HG02798 (cell line): ENCODE measurements around the gene BAIAP2L1.

Experiments used
- ATAC-seq: cut with Tn5 transposase; IDR thresholded peaks from one replicate; pipeline ENCODE4 v1.9.1; 2021; ENCODE audit warnings: mild to moderate bottlenecking; ENCODE audit not compliant: unreplicated experiment, poor library complexity

Gene BAIAP2L1

DNA sequence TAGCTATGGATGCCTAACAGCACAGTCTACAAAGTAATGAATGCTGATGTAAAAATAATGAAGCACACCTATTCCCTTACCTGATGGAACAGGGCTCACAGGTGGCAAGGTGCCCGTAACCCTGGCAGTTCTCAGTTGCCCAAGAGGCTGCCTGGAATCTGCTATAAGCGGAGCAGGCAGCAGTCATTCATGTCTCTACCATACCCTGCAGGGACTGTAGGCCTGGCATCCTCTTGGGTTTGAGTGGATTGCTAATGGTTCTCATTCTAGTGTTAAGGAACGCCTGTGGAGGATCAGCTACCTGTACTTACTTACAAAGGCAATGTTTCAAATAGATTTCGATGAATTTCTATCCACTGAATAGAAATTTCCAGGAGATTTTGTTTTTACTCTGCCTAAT, 38.4 kb downstream of the BAIAP2L1 start:
- ATAC-seq = no peak

DNA sequence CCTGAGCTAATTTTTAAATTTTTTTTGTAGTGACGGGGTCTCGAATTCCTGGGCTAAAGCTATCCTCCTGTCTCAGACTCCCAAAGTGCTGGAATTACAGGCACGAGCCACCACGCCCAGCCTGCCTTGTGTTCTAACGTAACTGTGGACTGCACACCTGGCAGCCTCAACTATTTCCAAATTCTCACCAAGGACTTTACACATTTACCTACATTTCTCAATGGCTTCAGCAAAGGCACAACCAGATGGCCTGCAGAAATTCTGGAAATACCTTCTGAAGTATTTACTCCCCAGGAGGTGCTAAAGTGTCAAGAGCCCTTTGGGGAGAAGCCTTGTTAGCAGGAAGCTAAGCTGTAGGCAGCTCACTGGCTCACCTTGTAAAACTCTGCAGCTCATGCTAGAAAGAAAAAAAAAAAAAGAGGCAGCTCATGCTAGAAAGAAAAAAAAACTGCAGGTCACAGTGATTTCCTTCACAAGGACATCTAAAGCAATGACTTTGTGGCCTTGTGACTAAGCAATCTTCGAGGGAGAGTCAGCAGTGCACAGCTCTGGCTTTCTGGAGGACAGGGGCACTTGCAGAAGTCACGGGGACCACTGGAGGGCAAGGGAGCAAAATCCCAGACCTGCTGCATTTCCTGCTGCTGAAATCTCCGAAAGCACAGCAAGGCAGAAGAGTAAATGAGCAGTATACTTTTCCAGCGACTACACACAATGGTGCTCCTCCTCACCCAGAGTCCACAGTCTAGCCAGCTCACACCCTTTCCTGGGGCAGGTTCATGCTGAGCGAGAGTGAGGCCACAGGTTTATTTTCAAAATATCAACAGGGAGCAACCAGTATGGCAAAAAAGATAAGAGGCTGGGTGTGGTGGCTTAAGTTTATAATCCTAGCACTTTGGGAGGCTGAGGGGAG, 40.4 kb downstream of the BAIAP2L1 start:
- ATAC-seq = no peak

DNA sequence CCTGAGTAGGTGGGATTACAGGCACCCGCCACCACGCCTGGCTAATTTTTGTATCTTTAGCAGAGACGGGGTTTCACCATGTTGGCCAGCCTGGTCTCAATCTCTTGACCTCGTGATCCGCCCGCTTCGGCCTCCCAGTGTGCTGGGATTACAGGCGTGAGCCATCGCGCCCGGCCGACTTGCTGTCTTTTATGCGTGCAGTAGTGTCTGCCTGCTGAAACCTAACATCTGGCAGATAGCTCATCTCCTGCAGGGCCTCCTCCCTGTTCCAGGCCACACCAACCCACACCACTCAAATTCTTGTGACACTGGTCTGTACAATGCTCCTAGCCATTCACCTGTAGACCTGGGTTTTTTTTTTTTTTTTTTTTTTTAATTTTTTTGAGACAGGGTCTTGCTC, 41.5 kb downstream of the BAIAP2L1 start:
- no peak for ATAC-seq

DNA sequence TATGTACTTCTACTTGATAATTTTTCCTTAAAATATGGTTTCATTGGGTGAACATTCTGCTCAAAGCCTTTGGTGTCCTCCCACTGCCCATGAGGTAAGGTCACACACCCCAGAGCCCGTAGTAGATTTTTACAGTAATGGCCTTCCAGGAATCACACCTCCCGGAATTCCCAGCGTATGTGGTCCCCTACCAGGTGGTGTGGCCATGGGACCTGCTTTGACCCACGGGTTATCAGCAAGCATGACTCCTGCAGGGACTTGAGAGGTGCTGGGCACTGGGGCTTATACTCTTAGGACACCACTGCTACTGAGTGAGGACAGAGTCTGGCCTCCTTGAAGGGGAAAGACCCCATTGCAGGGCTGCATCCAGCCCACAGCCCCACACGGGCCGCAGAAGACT, 42.2 kb downstream of the BAIAP2L1 start:
- no peak for ATAC-seq

DNA sequence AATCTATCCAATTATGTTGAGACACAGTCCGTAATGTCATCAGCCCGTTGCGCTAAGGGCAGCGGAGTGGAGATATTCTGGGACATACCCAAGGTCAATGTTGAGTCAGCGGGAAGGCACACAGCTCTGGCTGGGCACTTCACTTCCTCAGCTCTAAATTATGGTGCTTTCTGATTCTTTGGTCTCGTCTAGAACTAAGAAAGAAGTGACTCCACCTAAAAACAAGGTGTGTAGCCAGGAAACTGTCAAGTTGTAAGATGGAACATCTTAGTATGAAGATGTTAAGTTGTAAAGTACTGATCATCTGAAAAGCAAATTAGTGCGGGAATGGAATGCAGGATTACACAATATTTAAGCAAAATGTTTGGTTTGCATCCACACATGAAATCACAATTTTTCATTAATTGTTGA, 43.1 kb downstream of the BAIAP2L1 start:
- ATAC-seq = no peak

DNA sequence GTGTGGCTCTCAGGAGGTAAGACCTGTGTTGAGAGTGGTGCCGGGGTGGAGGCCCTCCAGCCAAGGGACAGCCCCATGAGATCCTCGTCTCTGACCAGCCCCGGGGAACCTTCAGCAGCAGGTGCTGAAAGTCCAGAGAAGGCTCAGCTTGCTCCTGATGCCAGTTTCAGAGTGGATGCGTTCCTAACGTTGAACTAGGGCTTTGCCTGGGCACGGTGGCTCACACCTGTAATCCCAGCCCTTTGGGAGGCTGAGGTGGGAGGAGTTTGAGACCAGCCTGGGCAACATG, 45.7 kb downstream of the BAIAP2L1 start:
- no peak for ATAC-seq

DNA sequence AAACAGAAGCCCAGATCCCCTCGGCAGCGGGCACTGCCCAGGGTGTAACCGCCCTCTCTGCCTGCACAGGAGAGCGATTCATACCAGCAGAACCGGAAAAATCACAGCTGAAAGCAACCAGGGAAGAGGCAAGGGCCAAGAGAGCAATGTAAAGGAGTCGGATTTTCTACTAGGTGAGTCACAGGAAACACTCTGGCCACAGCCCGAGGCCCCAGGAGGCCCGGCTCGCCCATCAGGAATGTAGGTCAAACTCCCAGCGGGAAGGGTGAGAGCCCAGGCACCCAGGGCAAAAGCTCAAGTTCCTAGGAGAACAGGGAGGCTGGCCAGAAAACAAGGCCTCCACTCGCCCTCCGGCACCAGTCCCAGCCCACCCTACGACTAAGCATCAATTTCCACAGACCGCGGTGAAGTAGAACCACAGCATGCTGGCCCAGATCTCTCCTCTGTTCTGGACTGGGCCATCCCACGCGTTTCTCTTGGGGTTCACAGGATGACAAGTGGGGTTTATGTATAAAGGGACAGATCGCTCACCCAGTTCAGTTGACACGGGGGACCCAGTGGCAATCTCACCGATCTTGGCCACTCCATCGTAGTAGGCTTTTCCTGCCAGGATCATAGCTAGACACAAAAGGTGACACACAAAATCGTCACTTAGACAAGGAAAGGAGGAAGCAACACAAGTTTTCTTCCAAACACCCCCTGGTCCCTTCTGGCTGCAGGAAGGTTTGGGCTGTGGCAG, 46.2 kb downstream of the BAIAP2L1 start:
- ATAC-seq = no peak

DNA sequence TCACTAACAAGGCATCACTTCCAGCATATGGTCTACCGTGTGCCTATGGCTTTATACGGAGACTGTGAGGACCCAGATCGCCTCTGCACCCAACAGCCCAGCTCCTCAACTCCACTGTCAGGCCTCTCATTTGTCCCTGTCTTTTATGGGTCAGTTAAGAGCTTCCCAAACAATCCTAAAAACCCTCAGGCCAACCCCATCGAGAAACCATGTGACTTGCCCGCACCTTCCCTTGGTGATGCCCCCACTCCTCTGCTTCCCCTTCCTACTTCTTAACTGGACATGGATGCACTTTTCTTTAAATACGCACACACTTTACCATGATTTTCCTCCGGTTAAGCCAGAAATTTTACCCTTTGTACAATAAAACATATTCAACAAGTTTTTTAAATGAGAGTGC, 46.8 kb downstream of the BAIAP2L1 start:
- ATAC-seq = no peak

DNA sequence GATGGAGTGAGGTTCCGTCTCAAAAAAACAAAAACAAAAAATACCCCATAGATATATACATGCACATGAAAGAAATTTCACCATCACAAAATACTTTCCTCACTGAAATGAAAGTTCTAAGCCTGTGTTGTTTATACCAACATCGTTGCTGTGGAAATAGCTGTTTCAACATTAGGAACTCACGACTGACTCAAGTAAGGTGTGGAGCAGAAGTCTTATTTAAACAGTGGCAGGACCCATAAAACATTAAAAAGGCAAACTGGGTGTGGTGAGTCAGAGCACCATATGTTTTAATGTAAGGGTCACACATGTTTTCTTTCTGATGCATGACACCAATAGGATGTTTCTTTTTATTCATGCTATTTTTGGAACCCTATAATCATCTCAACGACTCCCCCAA, 48.3 kb downstream of the BAIAP2L1 start:
- no peak for ATAC-seq

DNA sequence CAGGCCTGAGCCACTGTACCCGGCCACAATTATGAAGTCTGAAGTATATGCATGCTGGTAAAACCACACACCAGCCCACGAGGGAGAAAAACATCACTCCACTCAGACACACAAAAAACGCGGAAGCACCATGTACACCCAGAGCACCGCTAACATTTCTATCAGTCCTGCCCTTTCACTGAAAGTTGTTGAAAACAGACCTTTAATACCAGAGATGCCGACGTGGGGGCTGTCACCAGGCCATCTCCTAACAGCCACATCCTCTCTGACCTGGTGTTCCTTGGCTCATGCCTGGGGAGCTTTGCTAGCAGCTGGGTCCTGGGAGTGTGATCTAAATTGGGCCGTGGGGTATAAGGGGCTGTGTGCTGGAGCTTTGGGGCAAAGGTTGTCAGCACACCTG, 49.8 kb downstream of the BAIAP2L1 start:
- no peak for ATAC-seq

DNA sequence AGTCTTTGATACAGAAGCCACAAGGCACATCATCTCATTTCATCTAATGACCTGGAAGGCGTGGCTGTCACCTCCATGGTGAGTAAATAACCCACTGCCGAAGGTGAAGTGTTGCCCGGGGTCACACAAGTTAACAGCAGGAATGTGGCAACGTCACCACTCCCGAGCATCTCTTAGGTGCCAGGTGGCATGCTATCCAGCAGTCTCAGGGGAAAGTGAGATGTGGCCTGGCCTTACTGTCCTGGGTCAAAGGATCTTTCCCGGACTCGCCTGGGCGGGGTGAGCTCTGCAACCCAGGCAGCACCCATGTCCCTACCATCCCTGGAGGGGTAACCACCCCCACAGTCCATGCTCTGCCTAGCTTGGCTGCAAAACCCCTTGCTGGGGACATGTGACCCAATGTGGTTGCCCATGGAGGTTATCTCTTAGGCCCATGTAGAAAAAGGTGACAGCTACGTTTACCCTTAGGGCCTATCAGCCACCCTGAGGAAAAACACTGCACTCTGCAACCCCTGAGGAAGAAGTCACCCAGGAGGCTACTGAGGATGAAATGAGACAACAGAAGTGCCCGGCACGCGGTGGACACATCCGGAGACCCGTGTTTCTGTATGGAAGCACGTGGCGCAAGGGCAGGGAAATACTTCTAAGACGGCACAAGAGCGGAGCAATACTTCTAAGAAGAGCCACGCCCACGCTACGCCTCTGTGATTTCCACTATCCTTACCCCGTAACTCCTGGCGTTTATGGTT, 52.0 kb downstream of the BAIAP2L1 start:
- ATAC-seq = no peak

DNA sequence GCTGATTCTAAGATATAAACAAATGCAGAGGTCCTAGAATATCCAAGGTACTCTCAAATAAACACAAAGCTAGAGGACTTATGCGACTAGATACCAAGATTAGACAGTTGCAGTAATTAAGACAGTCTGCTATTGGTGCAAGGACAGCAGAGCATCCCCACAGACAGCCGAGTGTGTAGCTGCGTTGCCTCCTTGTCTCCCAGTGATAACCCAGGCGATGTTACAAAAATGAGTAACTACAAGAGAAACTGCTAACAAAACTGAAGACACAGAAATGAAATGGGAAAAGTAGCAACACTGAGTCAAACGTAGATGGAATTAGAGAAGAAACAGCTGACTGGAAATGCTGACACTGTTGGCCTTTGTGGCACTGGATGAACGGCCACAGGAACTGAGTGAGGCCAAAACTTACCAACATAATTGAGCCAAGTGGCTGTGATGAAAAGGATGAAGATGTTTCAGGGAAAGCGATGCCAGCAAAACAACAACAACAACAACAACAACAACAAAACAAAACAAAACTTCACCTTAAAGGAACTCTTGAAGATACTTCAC, 54.3 kb downstream of the BAIAP2L1 start:
- ATAC-seq = no peak

DNA sequence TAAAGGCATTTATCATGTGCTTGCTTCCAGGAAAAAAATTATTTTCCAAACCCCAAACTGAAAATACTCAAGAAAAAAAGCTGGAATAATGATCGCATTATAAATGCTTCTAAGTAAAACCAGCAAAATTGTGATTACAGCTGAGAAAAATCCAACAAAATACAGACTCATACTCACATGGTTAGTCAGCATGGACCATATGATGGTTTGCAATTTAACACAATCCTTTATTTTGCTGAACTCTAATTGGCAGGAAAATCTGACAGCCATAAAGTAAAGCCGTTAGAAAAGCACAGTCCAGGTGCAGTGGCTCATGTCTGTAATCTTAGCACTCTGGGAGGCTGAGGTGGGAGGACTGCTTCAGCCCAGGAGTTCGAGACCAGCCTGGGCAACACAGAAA, 59.8 kb downstream of the BAIAP2L1 start:
- no peak for ATAC-seq

DNA sequence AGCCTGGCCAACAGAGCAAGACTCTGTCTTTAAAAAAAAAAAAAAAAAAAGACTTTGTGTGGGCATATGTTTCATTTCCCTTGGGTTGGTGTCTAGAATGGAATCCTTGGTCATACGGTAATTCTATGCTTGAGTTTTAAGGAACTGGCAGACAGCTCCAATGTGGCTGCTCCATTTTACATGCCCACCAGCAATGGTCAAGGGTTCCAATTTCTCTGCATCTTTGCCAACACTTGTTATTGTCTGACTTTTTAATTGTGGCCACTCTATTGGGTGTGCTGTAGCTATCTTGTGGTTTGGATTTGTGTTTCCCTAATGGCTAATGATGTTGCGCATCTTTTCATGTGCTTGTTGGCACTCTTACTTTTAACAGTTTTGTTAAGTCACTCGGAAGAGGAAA, 61.8 kb downstream of the BAIAP2L1 start:
- no peak for ATAC-seq

DNA sequence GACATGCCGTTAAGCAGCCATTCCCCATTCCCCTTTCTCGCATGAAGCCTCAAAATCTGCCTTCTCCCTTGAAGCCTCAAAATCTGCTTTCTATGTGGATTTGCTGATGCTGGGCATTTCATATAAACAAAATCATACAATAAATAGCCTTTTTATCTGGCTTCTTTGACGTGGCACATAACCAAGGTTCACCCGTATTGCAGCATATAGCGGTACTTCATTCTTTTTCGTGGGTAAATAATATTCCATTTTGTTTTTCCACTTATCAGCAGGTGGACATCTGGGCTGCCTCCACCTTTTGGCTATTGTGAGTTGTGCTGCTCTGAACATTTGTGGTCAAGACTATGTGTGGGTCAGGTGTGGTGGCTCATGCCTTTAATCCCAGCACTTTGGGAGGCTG, 62.4 kb downstream of the BAIAP2L1 start:
- ATAC-seq = no peak

DNA sequence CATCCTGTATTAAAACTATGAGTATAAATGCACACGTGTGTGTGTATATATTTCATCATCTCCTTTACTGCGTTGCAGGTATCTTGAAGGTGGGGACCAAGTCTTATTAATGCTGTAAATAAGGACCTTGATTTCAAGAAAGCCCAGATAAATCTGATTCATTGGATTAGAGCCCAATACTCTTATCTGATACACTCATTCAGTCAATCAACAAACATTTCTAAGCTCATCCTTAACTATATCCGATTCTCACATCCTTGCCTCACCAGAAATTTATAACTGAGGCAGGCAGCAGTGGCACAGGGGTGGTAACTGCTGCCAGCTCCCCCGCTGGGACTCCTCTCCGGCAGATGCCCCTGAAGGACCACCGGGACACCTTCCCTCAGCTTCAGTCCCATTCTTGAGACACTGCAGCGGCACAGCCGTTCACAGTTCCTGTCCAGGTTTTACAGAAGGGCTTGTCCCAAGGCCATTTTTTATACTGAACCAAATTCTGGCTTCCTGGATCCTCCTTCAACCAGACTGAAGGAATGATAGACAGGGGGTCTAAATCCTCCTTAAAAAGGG, 65.4 kb downstream of the BAIAP2L1 start:
- no peak for ATAC-seq

DNA sequence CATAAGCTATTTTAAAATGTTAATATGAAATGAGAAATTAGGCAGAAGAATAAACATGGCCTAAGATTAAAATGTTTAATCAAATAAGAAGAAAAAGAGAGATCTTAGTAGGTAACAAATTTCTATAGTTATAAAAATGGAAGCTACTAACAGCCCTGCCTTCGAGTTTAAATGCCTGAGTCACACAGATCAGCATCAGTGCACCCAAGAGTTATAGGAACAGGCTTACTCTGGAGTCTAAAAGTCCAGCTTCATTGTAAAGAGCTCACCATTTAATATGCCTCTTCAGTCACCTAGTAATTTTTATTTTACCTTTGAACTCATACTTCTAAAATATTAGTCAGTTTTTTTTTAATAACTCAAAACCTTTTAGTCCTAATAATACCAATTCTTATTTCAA, 66.8 kb downstream of the BAIAP2L1 start:
- ATAC-seq = no peak

DNA sequence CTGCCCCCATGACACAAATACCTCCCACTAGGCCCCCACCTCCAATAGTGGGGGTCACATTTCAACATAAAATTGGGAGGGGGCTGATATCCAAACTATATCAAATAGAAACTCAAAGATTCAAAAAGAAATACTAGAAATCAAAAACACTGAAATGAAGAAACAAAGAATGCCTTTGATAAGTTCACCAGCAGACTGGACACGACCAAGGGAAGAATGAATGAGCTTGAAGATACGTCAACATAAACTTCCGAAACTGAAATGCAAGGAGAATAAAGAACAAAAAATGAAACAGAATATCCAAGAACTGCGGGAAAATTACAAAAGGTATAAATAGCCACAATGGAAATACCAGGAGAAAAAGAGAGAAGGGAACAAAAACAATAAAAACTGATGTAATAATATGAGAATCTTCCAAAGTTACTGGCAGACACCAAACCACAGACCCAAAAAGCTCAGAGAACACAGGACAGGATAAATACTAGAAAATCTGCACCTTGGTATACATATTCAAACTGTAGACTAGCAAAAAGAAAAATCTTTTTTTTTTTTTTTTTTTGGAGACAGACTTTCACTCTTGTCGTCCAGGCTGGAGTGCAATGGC, 69.9 kb downstream of the BAIAP2L1 start:
- ATAC-seq = no peak

DNA sequence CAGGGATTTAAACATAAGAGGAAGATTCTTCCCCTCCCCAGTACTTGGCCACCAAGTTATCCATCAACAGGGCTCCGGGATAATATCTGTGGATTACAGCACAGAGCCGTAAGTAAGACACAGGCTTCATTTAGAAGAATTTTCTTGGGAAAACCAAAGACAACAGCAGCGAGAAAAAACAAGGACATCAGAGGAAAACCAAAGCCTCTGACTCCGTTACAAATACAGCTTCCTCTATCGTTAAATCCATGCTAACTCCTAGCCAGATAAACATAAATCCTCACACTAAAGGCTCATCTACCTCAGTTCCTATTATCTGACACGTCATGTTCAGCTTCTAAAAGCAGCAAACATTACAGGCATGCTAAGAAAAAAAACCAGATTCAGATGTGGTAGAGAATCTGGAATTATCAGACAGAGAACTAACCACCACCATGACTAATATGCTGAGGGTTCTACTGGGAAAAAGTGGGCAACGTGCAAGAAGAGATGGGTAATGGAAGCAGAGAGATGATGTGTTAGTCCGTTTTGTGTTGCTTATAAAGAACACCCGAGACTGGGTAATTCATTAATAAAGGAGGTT, 71.0 kb downstream of the BAIAP2L1 start:
- ATAC-seq = no peak
